Calu3 (cell line): Measurements from ENCODE around the gene ADGRV1. TPM values are rescaled to one million over a fixed set of nuclear protein-coding genes. Genes with fewer than 3 reads are reported as not detected.
A peak's percentile ranks its signal among the peaks of the same experiment; 100 is the strongest.
"Not testable (repeated sequence)": the region's sequence is repeated elsewhere in the genome, so short reads cannot be mapped to it uniquely, and the experiment has no call there.

Experiments used
- BruUV-seq: library from RNA; stranded (reverse); fragments of 400-500 nt; replicated peaks from 2 replicates; lab custom pipeline; 2021; lab: Mats Ljungman, UMichigan
- CTCF ChIA-PET: fragments of 300-600 bp; sonication (Branson Sonifier 250); formaldehyde crosslinking; loops from one replicate; lab custom pipeline; 2022; ENCODE audit warnings: antibody characterized with exemption; lab: Charles Lee
- DNase-seq: peaks from one replicate; pipeline ENCODE4 v3.0.0; 2022
- H3K27ac Mint-ChIP-seq: one replicate; pipeline ENCODE4 v1.8.0; 2022; ENCODE audit warnings: mixed read lengths; ENCODE audit not compliant: unreplicated experiment
- H3K27me3 Mint-ChIP-seq: one replicate; pipeline ENCODE4 v1.8.0; 2022; ENCODE audit warnings: mixed read lengths; ENCODE audit not compliant: unreplicated experiment
- H3K36me3 Mint-ChIP-seq: one replicate; pipeline ENCODE4 v1.8.0; 2022; ENCODE audit warnings: mild to moderate bottlenecking, moderate library complexity, mixed read lengths; ENCODE audit not compliant: insufficient read depth, unreplicated experiment
- H3K4me1 Mint-ChIP-seq: one replicate; pipeline ENCODE4 v1.8.0; 2022; ENCODE audit warnings: mild to moderate bottlenecking, low read depth, mixed read lengths; ENCODE audit not compliant: unreplicated experiment
- H3K4me3 Mint-ChIP-seq: one replicate; pipeline ENCODE4 v1.8.0; 2022; ENCODE audit warnings: mild to moderate bottlenecking, low read depth, moderate library complexity, mixed read lengths; ENCODE audit not compliant: unreplicated experiment
- H3K9me3 Mint-ChIP-seq: one replicate; pipeline ENCODE4 v1.8.0; 2022; ENCODE audit warnings: low read depth, mixed read lengths; ENCODE audit not compliant: unreplicated experiment
- CTCF ChIP-seq: fragments of 200-600 bp; IDR thresholded peaks from one replicate; pipeline ENCODE4 v1.8.0; 2022; ENCODE audit warnings: antibody characterized with exemption; ENCODE audit not compliant: unreplicated experiment
- intact Hi-C: fragments of 100-400 bp; cut with micrococcal nuclease; formaldehyde crosslinking; loops from one replicate; pipeline ENCODE4 v1.10.0; 2022; ENCODE audit not compliant: unreplicated experiment
- total RNA-seq: library from RNA; stranded (reverse); gene quantifications from 2 replicates; pipeline ENCODE4 v1.2.3, GENCODE V29; 2022

Gene ADGRV1
- total RNA-seq, 1 experiment from 2014 or later = 1.8 TPM

- Mint-ChIP-seq H3K9me3 (peaks cover 5% of the 10 kb centered on the region), H3K4me3 (no peak overlapping the region), H3K4me1 (no peaks in the 10 kb centered on the region), H3K36me3 (no peaks in the 10 kb centered on the region), H3K27ac (no peak overlapping the region), H3K27me3 (no peaks in the 10 kb centered on the region)
- intact Hi-C loops = no loop called here
- TF ChIP-seq CTCF = no peak
- CTCF ChIA-PET = interaction anchor here (0.6 to 0.8 kb wide), 2 partner anchors 40 to 472 kb away, joined by 4 read pairs; no protein-coding TSS in a partner anchor
- no TSS peak for BruUV-seq
- DNase-seq = no peak
Measured at GRCh38 chr5:90767710-90768109, 209.1 kb downstream of the ADGRV1 start.

DNA sequence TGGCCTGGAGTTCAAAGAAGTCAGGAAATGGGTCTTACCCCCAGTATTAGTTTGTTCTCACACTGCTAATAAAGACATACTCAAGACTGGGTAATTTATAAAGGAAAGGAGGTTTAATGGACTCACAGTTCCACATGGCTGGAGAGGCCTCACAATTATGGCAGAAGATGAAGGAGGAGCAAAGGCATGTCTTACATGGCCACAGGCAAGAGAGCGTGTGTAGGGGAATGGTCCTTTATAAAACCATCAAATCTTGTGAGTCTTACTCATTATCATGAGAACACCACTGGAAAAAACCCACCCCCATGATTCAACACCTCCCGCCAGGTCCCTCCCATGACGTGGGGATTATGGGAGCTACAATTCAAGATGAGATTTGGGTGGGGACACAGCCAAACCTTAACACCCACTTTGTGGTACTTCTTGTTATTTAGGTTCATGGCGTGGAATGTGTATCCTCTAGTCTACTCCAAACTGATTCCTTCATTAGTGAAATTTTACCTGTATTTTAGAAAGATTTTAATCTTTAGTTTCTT is 211.5 kb downstream of the ADGRV1 start:
- CTCF ChIA-PET, H3K4me1 Mint-ChIP-seq, H3K9me3 Mint-ChIP-seq, H3K27me3 Mint-ChIP-seq, intact Hi-C loops, BruUV-seq, DNase-seq, H3K36me3 Mint-ChIP-seq, H3K4me3 Mint-ChIP-seq, H3K27ac Mint-ChIP-seq: not testable (repeated sequence)

GRCh38 chr5:90777959-90778358 is 219.4 kb downstream of the ADGRV1 start:
- Mint-ChIP-seq H3K27me3 (no peaks in the 10 kb centered on the region), H3K4me1 (no peaks in the 10 kb centered on the region), H3K36me3 (no peaks in the 10 kb centered on the region), H3K9me3 (no peaks in the 10 kb centered on the region), H3K27ac (no peak overlapping the region), H3K4me3 (no peak overlapping the region)
- intact Hi-C loops = no loop called here
- CTCF ChIA-PET = no interaction called here
- TF ChIP-seq CTCF = no peak
- no TSS peak for BruUV-seq
- DNase-seq = no peak

DNA sequence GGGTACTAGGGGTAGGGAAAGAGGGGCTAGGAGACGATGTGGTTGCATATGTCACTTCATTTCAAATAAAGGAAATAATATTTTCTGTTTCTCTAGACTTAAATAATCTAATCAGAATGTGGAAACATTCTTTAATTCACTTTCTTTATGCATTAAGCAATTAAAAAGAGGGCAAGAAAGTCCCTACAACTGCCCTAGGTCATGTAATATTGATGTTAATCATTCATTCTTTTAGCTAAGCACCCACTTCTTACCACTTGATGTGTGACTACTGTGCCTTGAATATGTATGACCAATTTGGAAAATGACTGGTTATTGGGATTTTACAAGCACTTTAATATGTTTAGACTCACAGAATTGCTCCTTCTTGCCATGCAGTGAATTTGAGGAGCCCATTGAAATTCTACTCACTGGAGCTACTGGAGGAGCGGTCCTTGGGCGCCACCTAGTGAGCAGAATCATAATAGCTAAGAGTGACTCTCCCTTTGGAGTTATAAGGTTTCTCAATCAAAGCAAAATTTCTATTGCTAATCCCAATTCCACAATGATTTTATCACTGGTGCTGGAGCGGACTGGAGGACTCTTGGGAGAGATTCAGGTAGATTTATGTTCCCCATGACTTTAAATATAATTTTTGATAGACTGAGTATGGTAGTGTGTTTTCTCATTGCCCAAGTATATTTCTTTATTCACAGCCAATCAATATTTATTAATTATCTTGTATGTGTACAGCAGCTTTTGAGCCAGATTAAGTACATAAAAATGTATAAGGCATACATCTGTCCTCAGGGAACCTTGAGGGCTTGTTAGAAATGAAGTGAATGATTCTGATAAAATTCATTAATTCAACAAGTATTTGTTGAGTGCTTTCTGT is 225.1 kb downstream of the ADGRV1 start:
- peak; percentile 86 for DNase-seq
- no peak overlapping the region for H3K27ac Mint-ChIP-seq
- BruUV-seq = no TSS peak
- TF ChIP-seq CTCF = peak; percentile 93
- H3K27me3 Mint-ChIP-seq = no peaks in the 10 kb centered on the region
- no peaks in the 10 kb centered on the region for H3K36me3 Mint-ChIP-seq
- no peaks in the 10 kb centered on the region for H3K4me1 Mint-ChIP-seq
- CTCF ChIA-PET = interaction anchor here (0.7 to 1.5 kb wide), 8 partner anchors 8 to 344 kb away, joined by 3 to 21 read pairs (median 4); no protein-coding TSS in a partner anchor
- intact Hi-C loops = loop anchor here (1.0 kb wide), 3 partner anchors 74 to 344 kb away; no protein-coding TSS in a partner anchor
- no peaks in the 10 kb centered on the region for H3K9me3 Mint-ChIP-seq
- H3K4me3 Mint-ChIP-seq = no peak overlapping the region
